ENCODE data around the gene ZNF396.

GRCh38 chr18:35424356-35424755 is 47.2 kb upstream of the ZNF396 start:
- TF ChIP-seq EZH2 (IDR thresholded peaks at IDR 0.05; ENCODE audit: borderline replicate concordance, low read depth, low read length, severe bottlenecking) (no peak), CTCF (IDR thresholded peaks at IDR 0.05; ENCODE audit: borderline replicate concordance, extremely low read depth, low read length, poor library complexity, severe bottlenecking) (no peak)

Data from DND-41 (cell line).